D721Med (cell line): ENCODE measurements around the gene SMYD5.

Experiments
- DNase-seq: peaks from one replicate; pipeline ENCODE4 v3.0.0; 2011; ENCODE audit warnings: low spot score; ENCODE audit not compliant: insufficient read length
- FAIRE-seq: peaks from 2 replicates; lab custom pipeline; 2011; peaks lifted over from hg19 to GRCh38; lab: Jason Lieb, UNC
- TF ChIP-seq, protein P1 (sequence below): IDR thresholded peaks from 2 replicates; pipeline ENCODE4 v1.5.1; 2012; ENCODE audit warnings: mild to moderate bottlenecking, control low read depth; ENCODE audit not compliant: insufficient read depth; ENCODE audit errors: missing control alignments

SMYD5 gene

DNA sequence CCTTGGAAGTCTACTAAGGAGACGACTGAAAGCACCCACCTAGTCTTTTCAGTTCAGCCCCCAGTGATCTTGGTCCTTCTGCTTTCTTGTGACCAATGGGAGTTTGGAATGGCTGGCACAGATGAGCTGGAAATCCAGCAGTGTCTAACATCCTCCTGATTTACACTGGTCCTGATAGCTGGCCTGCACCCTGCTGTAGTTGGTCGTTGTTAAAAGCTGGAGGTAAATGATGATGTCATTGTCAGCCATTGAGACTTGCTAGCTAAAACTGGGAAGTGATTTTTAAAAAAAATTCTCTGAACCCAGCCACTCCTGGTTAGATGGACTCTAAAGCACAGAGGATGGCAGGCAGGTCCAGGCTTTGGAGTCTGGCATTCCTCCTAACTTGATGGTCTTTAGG lies 39.4 kb downstream of the SMYD5 start:
- no peak for DNase-seq
- TF ChIP-seq, protein P1, sequence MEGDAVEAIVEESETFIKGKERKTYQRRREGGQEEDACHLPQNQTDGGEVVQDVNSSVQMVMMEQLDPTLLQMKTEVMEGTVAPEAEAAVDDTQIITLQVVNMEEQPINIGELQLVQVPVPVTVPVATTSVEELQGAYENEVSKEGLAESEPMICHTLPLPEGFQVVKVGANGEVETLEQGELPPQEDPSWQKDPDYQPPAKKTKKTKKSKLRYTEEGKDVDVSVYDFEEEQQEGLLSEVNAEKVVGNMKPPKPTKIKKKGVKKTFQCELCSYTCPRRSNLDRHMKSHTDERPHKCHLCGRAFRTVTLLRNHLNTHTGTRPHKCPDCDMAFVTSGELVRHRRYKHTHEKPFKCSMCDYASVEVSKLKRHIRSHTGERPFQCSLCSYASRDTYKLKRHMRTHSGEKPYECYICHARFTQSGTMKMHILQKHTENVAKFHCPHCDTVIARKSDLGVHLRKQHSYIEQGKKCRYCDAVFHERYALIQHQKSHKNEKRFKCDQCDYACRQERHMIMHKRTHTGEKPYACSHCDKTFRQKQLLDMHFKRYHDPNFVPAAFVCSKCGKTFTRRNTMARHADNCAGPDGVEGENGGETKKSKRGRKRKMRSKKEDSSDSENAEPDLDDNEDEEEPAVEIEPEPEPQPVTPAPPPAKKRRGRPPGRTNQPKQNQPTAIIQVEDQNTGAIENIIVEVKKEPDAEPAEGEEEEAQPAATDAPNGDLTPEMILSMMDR = no peak
- no peak for FAIRE-seq

DNA sequence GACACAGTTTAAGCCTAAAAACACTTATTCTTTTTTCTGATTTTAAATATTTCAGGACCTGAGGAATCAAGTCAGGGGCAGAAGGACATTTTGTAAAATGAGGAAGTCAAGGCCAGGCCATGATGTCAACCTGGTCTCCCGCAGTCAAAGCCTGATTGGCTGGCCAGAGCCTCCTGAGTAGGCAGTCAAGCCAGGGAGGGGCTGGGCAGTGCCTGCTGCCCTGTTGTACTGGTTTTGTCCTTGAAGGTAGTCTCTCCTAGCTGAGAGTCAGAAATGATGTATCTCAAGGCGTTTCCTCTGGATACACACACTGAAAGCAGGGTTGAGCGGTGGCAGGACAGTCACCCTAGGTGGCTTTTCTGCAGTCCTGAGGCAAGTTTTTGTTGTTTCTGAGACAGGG lies 39.9 kb downstream of the SMYD5 start:
- no peak for FAIRE-seq
- no peak for DNase-seq
- TF ChIP-seq, protein P1 = no peak

DNA sequence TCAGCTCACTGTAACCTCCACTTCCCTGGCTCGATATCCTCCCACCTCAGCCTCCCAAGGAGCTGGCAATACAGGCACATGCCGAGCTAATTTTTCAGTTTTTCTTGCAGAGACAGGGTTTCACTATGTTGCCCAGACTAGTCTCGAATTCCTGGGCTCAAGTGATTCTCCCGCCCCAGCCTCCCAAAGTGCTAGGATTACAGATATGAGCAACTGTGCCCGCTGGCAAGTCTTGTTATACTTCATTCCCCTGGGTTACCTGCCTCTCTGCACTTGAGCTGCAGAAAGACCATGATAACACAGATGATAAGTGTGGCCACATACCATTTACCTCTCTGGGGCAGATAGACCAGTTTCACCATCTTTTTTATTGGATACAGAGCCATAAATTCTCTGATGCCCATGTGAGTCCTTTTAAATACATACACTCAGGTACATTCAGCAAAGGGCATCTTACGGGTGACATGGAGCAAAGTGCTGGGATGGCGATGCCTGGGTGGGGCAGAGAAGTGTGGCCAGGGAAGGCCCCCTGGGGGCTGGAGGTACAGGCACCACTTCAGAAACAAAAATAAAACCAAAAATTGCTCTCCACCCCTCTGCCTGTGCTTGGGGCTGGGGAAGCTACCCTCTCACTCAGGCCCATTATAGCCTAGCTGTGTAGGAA lies 40.4 kb downstream of the SMYD5 start:
- TF ChIP-seq, protein P1 = no peak
- no peak for FAIRE-seq
- no peak for DNase-seq

DNA sequence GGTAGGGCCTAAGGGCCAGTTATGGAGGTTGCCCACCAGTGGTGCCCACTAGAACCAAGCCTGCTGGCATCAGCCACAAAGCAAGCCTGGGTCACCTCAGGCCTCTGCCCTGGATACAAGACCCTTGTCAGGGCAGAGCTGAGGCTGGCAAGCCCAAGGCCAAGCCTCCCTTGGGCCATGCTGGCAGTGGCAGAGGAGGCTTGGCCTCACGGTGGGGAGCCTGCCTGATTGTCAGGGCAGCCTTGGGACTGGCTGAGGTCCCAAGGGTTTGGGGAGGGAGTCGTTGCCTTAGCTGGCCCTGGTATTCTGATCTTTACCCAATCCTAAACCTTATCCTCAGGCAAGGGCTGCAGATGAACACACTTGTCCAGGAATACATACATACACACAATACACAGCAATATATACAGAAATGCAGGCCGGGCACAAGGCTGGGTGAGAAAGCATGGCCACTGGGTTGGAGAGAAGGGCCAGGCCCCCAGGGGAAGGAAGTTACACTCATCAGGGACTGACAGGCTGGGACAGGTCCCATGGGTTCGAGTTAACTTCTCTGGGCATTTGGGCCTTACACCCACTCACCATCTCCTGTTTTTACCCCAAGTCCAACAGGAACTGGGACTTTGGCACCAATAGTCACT lies 41.1 kb downstream of the SMYD5 start:
- TF ChIP-seq, protein P1 = no peak
- DNase-seq = no peak
- no peak for FAIRE-seq

DNA sequence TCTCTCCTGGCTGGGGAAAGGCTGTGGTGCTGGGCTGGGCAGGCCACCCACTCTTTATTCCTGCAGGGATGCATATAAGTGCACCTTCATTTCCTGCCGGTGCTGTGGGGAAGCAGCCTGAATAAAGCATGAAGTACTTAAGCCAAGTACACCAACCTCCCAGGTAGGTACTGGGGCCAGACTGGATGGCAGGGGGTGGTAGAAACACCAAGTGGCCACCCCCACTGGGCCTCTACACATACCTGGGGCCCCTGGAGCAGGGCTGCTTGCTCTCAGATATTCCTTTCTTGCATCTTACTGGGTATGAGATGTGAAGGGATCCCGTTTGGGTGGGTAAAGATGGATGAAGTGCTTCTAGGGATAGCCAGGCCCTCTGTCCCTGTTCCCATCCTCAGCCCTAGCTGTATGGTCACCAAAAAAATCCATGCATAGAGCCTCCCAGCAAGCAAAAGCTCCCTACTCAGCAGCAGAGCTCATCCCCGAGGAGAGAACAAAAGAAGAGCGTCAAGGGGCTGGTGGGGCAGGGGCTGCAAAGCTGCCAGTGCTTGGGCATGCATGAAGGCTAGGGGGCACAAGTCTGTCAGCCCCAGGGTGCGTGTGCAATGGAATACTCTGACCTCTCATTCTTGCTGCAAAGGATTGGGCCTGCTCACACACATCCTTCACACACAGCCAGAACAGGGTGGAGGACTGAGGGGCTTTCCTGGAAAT lies 42.0 kb downstream of the SMYD5 start:
- DNase-seq = no peak
- FAIRE-seq = no peak
- TF ChIP-seq, protein P1 = no peak

DNA sequence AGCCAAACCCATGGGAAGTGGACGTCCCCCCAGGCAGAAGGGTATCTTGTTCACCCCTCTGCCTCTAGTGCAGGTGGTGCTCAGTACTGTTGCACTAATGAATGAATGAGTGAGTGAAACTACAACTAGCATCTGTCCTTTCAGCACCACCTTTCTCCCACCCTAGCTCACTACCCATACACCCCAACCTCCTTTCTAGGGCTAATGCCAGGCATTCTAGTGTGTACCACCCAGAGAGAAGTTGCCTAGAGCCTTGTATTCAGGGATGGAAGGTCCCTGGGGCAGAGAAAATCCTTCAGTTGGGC lies 42.5 kb downstream of the SMYD5 start:
- no peak for FAIRE-seq

More for the DNA sequence above, 42.5 kb downstream of the SMYD5 start:
- TF ChIP-seq, protein P1 = no peak
- DNase-seq = no peak
